GM21528 (cell line): ENCODE results near the gene SMCO4.
A peak's percentile ranks its signal among the peaks of the same experiment; 100 is the strongest.
"Not testable (repeated sequence)": the region's sequence is repeated elsewhere in the genome, so short reads cannot be mapped to it uniquely, and the experiment has no call there.

Experiments
- ATAC-seq: cut with Tn5 transposase; IDR thresholded peaks from one replicate; pipeline ENCODE4 v1.9.1; 2021; ENCODE audit warnings: mild to moderate bottlenecking, moderate library complexity; ENCODE audit not compliant: unreplicated experiment, low FRiP score

Gene SMCO4

GRCh38 chr11:93543292-93543977 lies at the start of gene SMCO4:
Gene SMCO4 (minus strand): TSS chr11:93543391. CDS start chr11:93479189, 64,202 bp downstream.
- ATAC-seq: peak; percentile 89

- ATAC-seq: peak; percentile 77
Measured at GRCh38 chr11:93591247-93591898, 48.2 kb upstream of the SMCO4 start.

- no peak for ATAC-seq
Measured at GRCh38 chr11:93589347-93589746, 46.2 kb upstream of the SMCO4 start.

GRCh38 chr11:93587858-93588581 lies 44.8 kb upstream of the SMCO4 start:
- no peak for ATAC-seq

GRCh38 chr11:93587425-93587824 lies 44.2 kb upstream of the SMCO4 start:
- not testable (repeated sequence) for ATAC-seq

- ATAC-seq: no peak
Measured at GRCh38 chr11:93585758-93586157, 42.6 kb upstream of the SMCO4 start.

GRCh38 chr11:93583490-93583889 lies 40.3 kb upstream of the SMCO4 start:
- no peak for ATAC-seq

GRCh38 chr11:93579187-93579751 lies 36.1 kb upstream of the SMCO4 start:
- ATAC-seq: no peak

GRCh38 chr11:93577286-93577685 lies 34.1 kb upstream of the SMCO4 start:
- ATAC-seq: no peak

- ATAC-seq: not testable (repeated sequence)
Measured at GRCh38 chr11:93576870-93577269, 33.7 kb upstream of the SMCO4 start.

- ATAC-seq: no peak
Measured at GRCh38 chr11:93574638-93575220, 31.5 kb upstream of the SMCO4 start.

GRCh38 chr11:93573184-93573583 lies 30.0 kb upstream of the SMCO4 start:
- no peak for ATAC-seq

- no peak for ATAC-seq
Measured at GRCh38 chr11:93572621-93573020, 29.4 kb upstream of the SMCO4 start.

- no peak for ATAC-seq
Measured at GRCh38 chr11:93572171-93572570, 29.0 kb upstream of the SMCO4 start.

GRCh38 chr11:93571612-93572011 lies 28.4 kb upstream of the SMCO4 start:
- ATAC-seq: no peak

- no peak for ATAC-seq
Measured at GRCh38 chr11:93570759-93571413, 27.7 kb upstream of the SMCO4 start.

GRCh38 chr11:93569496-93569895 lies 26.3 kb upstream of the SMCO4 start:
- ATAC-seq: no peak

GRCh38 chr11:93568726-93569125 lies 25.5 kb upstream of the SMCO4 start:
- no peak for ATAC-seq

- no peak for ATAC-seq
Measured at GRCh38 chr11:93567401-93567895, 24.3 kb upstream of the SMCO4 start.

- no peak for ATAC-seq
Measured at GRCh38 chr11:93564895-93565294, 21.7 kb upstream of the SMCO4 start.
